ENCODE results near the gene ZNF462. TPM values are rescaled to one million over a fixed set of nuclear protein-coding genes. Genes with fewer than 3 reads are reported as not detected.
"Not testable (repeated sequence)": the region's sequence is repeated elsewhere in the genome, so short reads cannot be mapped to it uniquely, and the experiment has no call there.

The ZNF462 gene
- total RNA-seq, 2 experiments from 2014 or later = 0.33 to 0.40 TPM

GRCh38 chr9:106982636-106983035 is 119.7 kb downstream of the ZNF462 start:
- Mint-ChIP-seq H3K27ac (no peak overlapping the region), H3K4me3 (no peak overlapping the region), H3K27me3 (ENCODE audit: low read depth) (peaks cover 2% of the 10 kb centered on the region), H3K4me1 (ENCODE audit: low read depth) (no peaks in the 10 kb centered on the region), H3K9me3 (no peaks in the 10 kb centered on the region), H3K36me3 (ENCODE audit: low read depth) (no peaks in the 10 kb centered on the region)
- CTCF ChIA-PET = no interaction called here
- no peak for DNase-seq
- intact Hi-C loops (cut with micrococcal nuclease) = no loop called here

DNA sequence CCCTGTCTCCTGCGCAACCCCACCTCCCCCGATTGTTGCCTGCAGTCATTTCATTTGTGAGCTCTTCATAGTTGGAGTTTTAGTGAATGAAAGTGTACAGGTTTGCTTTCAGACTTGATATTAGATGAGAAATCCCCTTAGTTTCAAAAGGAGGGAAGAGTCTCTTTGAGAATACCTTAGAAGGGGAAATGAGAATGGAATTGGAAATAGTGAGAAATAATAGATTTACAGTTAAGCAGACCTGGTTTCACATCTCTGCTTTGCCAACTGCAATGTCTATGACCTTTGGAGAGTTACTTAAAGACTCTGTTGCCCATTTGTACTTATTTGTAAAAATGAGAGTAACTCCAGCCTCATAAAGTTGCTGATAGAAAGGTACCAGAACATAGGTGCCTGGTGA is 120.4 kb downstream of the ZNF462 start:
- no peaks in the 10 kb centered on the region for H3K4me1 Mint-ChIP-seq (ENCODE audit: low read depth)
- H3K36me3 Mint-ChIP-seq (ENCODE audit: low read depth) = no peaks in the 10 kb centered on the region
- no peak overlapping the region for H3K27ac Mint-ChIP-seq
- CTCF ChIA-PET = no interaction called here
- DNase-seq = no peak
- intact Hi-C loops (cut with micrococcal nuclease) = no loop called here
- H3K27me3 Mint-ChIP-seq (ENCODE audit: low read depth) = peaks cover 2% of the 10 kb centered on the region
- no peak overlapping the region for H3K4me3 Mint-ChIP-seq
- peaks cover 2% of the 10 kb centered on the region for H3K9me3 Mint-ChIP-seq

DNA sequence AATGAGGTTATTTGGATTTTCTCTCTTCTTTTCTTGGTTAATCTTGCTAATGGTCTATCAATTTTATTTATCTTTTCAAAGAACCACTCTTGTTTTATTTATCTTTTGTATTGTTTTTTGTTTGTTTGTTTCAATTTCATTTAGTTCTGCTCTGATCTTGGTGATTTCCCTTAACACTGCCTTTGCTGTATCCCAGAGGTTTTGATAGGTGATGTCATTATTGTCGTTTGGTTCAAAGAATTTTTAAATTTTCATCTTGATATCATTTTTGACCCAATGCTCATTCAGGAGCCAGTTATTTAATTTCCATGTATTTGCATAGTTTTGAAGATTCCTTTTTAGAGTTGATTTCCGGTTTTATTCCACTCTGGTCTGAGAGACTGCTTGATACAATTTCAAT is 126.9 kb downstream of the ZNF462 start:
- H3K27me3 Mint-ChIP-seq (ENCODE audit: low read depth); H3K4me1 Mint-ChIP-seq (ENCODE audit: low read depth); CTCF ChIA-PET; intact Hi-C loops (cut with micrococcal nuclease); H3K27ac Mint-ChIP-seq; DNase-seq; H3K4me3 Mint-ChIP-seq; H3K9me3 Mint-ChIP-seq; H3K36me3 Mint-ChIP-seq (ENCODE audit: low read depth): not testable (repeated sequence)

DNA sequence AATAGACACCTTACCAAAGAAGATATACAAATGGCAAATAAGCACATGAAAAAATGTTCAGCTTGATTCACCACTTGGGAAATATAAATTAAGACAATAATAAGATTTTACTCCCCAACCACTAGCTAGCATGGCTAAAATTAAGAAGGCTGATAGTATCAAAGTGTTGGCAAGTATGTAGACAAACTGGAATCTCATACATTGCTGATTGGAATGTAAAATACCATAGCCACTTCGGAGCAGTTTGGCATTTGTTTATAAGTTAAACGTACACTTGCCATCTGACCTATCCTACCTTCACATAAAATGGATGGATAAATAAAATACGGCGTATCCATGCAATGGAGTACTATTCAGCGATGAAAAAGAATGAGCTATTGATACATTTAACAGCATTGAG is 129.2 kb downstream of the ZNF462 start:
- H3K36me3 Mint-ChIP-seq (ENCODE audit: low read depth) = no peaks in the 10 kb centered on the region
- H3K4me3 Mint-ChIP-seq = no peak overlapping the region
- intact Hi-C loops (cut with micrococcal nuclease) = no loop called here
- H3K9me3 Mint-ChIP-seq = peaks cover 2% of the 10 kb centered on the region
- CTCF ChIA-PET = no interaction called here
- H3K4me1 Mint-ChIP-seq (ENCODE audit: low read depth) = no peaks in the 10 kb centered on the region
- DNase-seq = no peak
- no peak overlapping the region for H3K27ac Mint-ChIP-seq
- peaks cover 2% of the 10 kb centered on the region for H3K27me3 Mint-ChIP-seq (ENCODE audit: low read depth)

DNA sequence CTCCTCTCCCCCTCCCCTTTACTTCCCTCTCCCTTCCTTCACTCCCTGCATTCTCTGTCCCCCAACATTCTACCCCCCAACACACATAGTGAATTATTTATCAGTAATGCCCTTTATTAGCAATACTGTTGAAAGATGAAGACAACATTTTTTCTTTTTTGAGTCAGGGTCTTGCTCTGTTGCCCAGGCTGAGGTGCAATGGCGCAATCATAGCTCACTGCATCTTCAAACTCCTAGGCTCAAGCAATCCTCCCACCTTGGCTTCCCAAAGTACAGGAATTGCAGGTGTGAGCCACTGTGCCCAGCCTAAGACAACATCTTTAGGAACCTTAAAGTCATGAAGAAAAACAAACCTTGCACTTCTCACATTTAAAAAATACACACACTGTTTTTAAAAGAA is 130.6 kb downstream of the ZNF462 start:
- H3K36me3 Mint-ChIP-seq (ENCODE audit: low read depth) = no peaks in the 10 kb centered on the region
- no peaks in the 10 kb centered on the region for H3K9me3 Mint-ChIP-seq
- intact Hi-C loops (cut with micrococcal nuclease) = no loop called here
- no peak overlapping the region for H3K27ac Mint-ChIP-seq
- no peak for DNase-seq
- no peaks in the 10 kb centered on the region for H3K4me1 Mint-ChIP-seq (ENCODE audit: low read depth)
- H3K4me3 Mint-ChIP-seq = no peak overlapping the region
- H3K27me3 Mint-ChIP-seq (ENCODE audit: low read depth) = peaks cover 2% of the 10 kb centered on the region
- CTCF ChIA-PET = no interaction called here

DNA sequence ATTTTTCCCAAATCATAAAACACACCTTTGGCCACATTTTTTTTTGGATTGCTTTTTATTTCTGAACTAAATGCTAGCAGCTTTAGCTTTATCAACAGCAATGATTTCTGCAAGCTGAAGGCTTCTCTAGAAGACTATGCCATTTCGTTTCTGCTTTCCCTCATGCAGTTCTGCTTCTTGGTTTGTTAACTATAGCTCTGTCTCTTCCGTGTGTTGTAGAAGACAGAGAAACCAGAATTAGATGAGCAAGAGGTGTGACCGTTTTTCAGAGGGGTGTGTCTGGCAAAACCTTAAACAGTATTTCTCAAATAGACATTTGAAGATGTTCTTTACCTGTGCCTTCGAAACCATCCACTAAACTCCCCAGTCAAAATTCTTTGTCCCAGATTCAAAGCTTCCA is 131.5 kb downstream of the ZNF462 start:
- no peaks in the 10 kb centered on the region for H3K9me3 Mint-ChIP-seq
- DNase-seq = no peak
- H3K4me1 Mint-ChIP-seq (ENCODE audit: low read depth) = no peaks in the 10 kb centered on the region
- CTCF ChIA-PET = no interaction called here
- no peak overlapping the region for H3K27ac Mint-ChIP-seq
- intact Hi-C loops (cut with micrococcal nuclease) = no loop called here
- H3K4me3 Mint-ChIP-seq = no peak overlapping the region
- peaks cover 2% of the 10 kb centered on the region for H3K27me3 Mint-ChIP-seq (ENCODE audit: low read depth)
- H3K36me3 Mint-ChIP-seq (ENCODE audit: low read depth) = no peaks in the 10 kb centered on the region

DNA sequence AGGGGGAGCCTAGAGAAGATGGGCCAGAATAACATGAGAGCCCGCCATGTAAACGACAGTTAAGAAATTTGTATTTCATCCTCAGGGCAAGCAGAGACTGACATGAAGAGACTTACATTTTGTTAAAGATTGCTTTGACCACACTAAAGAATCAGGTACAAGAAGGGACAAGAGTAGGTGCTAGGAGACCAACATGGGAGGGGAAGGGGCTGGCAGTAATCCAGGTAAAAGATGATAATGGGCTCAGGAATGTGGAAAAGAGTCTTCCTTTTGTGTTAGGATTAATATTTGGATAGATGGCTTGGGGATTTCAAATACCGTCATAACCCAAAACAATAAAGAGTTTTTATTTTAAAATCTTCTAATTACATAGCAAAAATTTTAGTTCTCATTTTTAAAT is 137.3 kb downstream of the ZNF462 start:
- intact Hi-C loops (cut with micrococcal nuclease) = no loop called here
- H3K4me1 Mint-ChIP-seq (ENCODE audit: low read depth) = no peaks in the 10 kb centered on the region
- H3K9me3 Mint-ChIP-seq = no peaks in the 10 kb centered on the region
- H3K36me3 Mint-ChIP-seq (ENCODE audit: low read depth) = no peaks in the 10 kb centered on the region
- no peak for DNase-seq
- no peak overlapping the region for H3K27ac Mint-ChIP-seq
- H3K27me3 Mint-ChIP-seq (ENCODE audit: low read depth) = no peaks in the 10 kb centered on the region
- CTCF ChIA-PET = no interaction called here
- H3K4me3 Mint-ChIP-seq = no peak overlapping the region

- no peaks in the 10 kb centered on the region for H3K4me1 Mint-ChIP-seq (ENCODE audit: low read depth)
- H3K9me3 Mint-ChIP-seq = no peaks in the 10 kb centered on the region
- no peaks in the 10 kb centered on the region for H3K27me3 Mint-ChIP-seq (ENCODE audit: low read depth)
- H3K4me3 Mint-ChIP-seq = no peak overlapping the region
- no peaks in the 10 kb centered on the region for H3K36me3 Mint-ChIP-seq (ENCODE audit: low read depth)
- intact Hi-C loops (cut with micrococcal nuclease) = no loop called here
- DNase-seq = no peak
- CTCF ChIA-PET = no interaction called here
- H3K27ac Mint-ChIP-seq = no peak overlapping the region
These were observed 142.2 kb downstream of the ZNF462 start for GRCh38 chr9:107005201-107005600.

GRCh38 chr9:107007402-107007801 is 144.4 kb downstream of the ZNF462 start:
- Mint-ChIP-seq H3K27me3 (ENCODE audit: low read depth) (no peaks in the 10 kb centered on the region), H3K9me3 (peaks cover 3% of the 10 kb centered on the region), H3K27ac (no peak overlapping the region), H3K36me3 (ENCODE audit: low read depth) (no peaks in the 10 kb centered on the region), H3K4me3 (no peak overlapping the region), H3K4me1 (ENCODE audit: low read depth) (no peaks in the 10 kb centered on the region)
- intact Hi-C loops (cut with micrococcal nuclease) = no loop called here
- DNase-seq = no peak
- CTCF ChIA-PET = no interaction called here

DNA sequence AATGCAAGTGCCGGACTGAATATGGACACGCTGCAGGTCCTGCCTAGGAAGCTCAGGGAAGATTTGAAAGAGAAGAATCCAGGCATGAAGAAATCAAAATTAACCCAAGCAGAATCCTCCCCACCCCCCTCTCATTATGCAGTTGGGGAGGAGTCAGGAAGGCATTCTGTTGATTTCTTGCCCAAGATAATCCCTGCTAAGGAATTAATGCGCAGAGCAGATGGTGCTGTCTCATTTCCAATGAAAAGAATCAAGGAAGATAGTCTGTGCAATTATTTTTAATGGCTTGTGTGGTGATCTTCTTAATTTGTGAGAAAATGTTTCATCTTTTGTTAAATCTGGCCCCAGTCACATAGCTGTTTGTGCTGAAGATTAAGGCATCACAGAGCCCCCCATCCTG is 145.0 kb downstream of the ZNF462 start:
- Mint-ChIP-seq H3K36me3 (ENCODE audit: low read depth) (no peaks in the 10 kb centered on the region), H3K27me3 (ENCODE audit: low read depth) (no peaks in the 10 kb centered on the region), H3K4me3 (no peak overlapping the region), H3K9me3 (peaks cover 3% of the 10 kb centered on the region), H3K27ac (no peak overlapping the region), H3K4me1 (ENCODE audit: low read depth) (no peaks in the 10 kb centered on the region)
- DNase-seq = no peak
- CTCF ChIA-PET = no interaction called here
- intact Hi-C loops (cut with micrococcal nuclease) = no loop called here

GRCh38 chr9:107008447-107008846 is 145.5 kb downstream of the ZNF462 start:
- H3K4me1 Mint-ChIP-seq (ENCODE audit: low read depth) = no peaks in the 10 kb centered on the region
- no peak overlapping the region for H3K4me3 Mint-ChIP-seq
- peaks cover 3% of the 10 kb centered on the region for H3K9me3 Mint-ChIP-seq
- no peak for DNase-seq
- no peak overlapping the region for H3K27ac Mint-ChIP-seq
- intact Hi-C loops (cut with micrococcal nuclease) = no loop called here
- H3K36me3 Mint-ChIP-seq (ENCODE audit: low read depth) = no peaks in the 10 kb centered on the region
- no peaks in the 10 kb centered on the region for H3K27me3 Mint-ChIP-seq (ENCODE audit: low read depth)
- CTCF ChIA-PET = no interaction called here

DNA sequence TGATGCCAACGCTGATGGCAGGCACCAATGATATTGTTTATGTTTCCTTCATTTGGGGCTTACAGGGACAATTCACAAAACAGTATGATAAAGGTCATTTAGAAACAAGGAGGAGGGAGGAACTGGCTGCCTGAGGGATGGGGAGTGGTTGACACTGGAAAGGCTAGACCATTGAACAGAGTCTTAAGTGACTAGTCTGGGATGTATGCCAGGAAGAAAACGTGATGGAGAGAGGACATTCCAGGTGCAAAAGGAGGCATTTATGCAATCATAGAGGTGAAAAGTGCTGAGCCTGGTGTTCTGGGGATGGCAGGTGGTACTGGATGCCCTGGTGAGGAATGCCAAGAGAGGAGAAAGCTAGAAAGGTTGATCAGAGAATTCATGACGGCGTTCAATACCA is 153.4 kb downstream of the ZNF462 start:
- Mint-ChIP-seq H3K27ac (no peak overlapping the region), H3K4me3 (no peak overlapping the region), H3K4me1 (ENCODE audit: low read depth) (peaks cover 2% of the 10 kb centered on the region), H3K27me3 (ENCODE audit: low read depth) (peaks cover 7% of the 10 kb centered on the region), H3K36me3 (ENCODE audit: low read depth) (no peaks in the 10 kb centered on the region), H3K9me3 (peaks cover 6% of the 10 kb centered on the region)
- CTCF ChIA-PET = interaction anchor here (0.8 kb wide), 1 partner anchor 28 kb away, joined by 3 read pairs; no protein-coding TSS in a partner anchor
- intact Hi-C loops (cut with micrococcal nuclease) = no loop called here
- DNase-seq = no peak

DNA sequence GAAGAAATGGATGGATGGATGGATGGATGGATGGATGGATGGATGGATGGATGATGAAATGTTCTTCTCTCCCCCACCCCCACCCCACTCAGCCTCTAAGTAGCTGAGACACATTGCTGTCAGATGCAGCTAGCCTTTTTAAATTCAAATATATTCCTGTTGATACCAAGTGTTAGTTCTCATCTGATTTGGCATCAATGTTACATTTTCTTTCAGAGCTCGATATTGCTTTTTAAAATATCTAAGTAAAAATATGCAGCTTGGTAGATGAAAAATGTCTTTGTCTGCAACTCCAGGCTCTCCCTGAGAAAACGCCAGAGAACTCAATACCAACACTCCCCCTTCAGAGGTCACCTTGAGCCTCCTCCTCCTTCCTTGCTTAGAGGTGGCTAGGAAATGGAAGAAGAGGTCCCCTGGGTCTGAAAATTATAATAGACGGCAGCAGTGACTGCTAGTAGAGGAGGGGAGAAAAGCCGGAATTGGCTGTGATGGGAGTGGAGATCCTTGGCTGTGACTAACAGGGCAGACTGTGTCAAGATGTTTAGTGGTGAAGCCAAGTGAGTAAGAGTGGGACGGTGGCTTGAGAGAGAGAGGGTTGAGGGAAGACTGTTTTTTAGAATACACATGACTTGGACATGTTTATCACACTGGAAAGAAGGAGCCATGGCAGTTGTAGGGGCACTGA is 156.0 kb downstream of the ZNF462 start:
- no peak for DNase-seq
- Mint-ChIP-seq H3K27me3 (ENCODE audit: low read depth) (peaks cover 4% of the 10 kb centered on the region), H3K9me3 (peaks cover 6% of the 10 kb centered on the region), H3K27ac (no peak overlapping the region), H3K36me3 (ENCODE audit: low read depth) (no peaks in the 10 kb centered on the region), H3K4me1 (ENCODE audit: low read depth) (peaks cover 2% of the 10 kb centered on the region), H3K4me3 (no peak overlapping the region)
- CTCF ChIA-PET = no interaction called here
- intact Hi-C loops (cut with micrococcal nuclease) = no loop called here

Data from activated naive CD4-positive, alpha-beta T cell treated with anti-CD3 and anti-CD28 coated beads for 36 hours (primary cell).